ENCODE data around the gene ENPEP. TPM values are rescaled to one million over a fixed set of nuclear protein-coding genes. Genes with fewer than 3 reads are reported as not detected.
A peak's percentile ranks its signal among the peaks of the same experiment; 100 is the strongest.

ENPEP gene
- total and polyA plus RNA-seq, 3 experiments from 2014 or later: not detected

- no peak overlapping the region for H3K27ac Mint-ChIP-seq
- Histone ChIP-seq H3K4me3 (ENCODE audit: low read length) (no peak overlapping the region), H3K36me3 (ENCODE audit: insufficient read depth, low read length) (no peaks in the 10 kb centered on the region), H3K27ac (ENCODE audit: low read depth, low read length) (no peak overlapping the region), H3K4me1 (ENCODE audit: insufficient read depth, low read length) (no peaks in the 10 kb centered on the region), H3K27me3 (ENCODE audit: insufficient read depth, low read length, poor library complexity, severe bottlenecking) (no peaks in the 10 kb centered on the region), H3K9me3 (ENCODE audit: low read length) (no peaks in the 10 kb centered on the region)
- no peak overlapping the region for H3K4me3 Mint-ChIP-seq
- H3K36me3 Mint-ChIP-seq: no peaks in the 10 kb centered on the region
- H3K4me1 Mint-ChIP-seq: no peaks in the 10 kb centered on the region
- POLR2A ChIA-PET: interaction anchor here (0.5 kb wide), 1 partner anchor 39 kb away, joined by 3 read pairs; no protein-coding TSS in a partner anchor
- peaks cover 9 to 28% of the 10 kb centered on the region in 2 donors for H3K27me3 Mint-ChIP-seq
- DNase-seq: no peak
- CTCF ChIA-PET: no interaction called here
- no peaks in the 10 kb centered on the region for H3K9me3 Mint-ChIP-seq
These were observed 11.9 kb downstream of the ENPEP start for GRCh38 chr4:110487873-110488272.

- no peak overlapping the region for H3K27ac ChIP-seq (ENCODE audit: low read depth, low read length)
- H3K27ac Mint-ChIP-seq: no peak overlapping the region
- H3K4me3 Mint-ChIP-seq: no peak overlapping the region
- H3K4me1 ChIP-seq (ENCODE audit: insufficient read depth, low read length): no peaks in the 10 kb centered on the region
- H3K36me3 Mint-ChIP-seq: no peaks in the 10 kb centered on the region
- peaks cover 6 to 30% of the 10 kb centered on the region in 2 donors for H3K27me3 Mint-ChIP-seq
- H3K9me3 ChIP-seq (ENCODE audit: low read length): no peaks in the 10 kb centered on the region
- no peaks in the 10 kb centered on the region for H3K9me3 Mint-ChIP-seq
- no peak for DNase-seq
- H3K27me3 ChIP-seq (ENCODE audit: insufficient read depth, low read length, poor library complexity, severe bottlenecking): peaks cover 4% of the 10 kb centered on the region
- H3K36me3 ChIP-seq (ENCODE audit: insufficient read depth, low read length): no peaks in the 10 kb centered on the region
- POLR2A ChIA-PET: no interaction called here
- CTCF ChIA-PET: no interaction called here
- H3K4me1 Mint-ChIP-seq: no peaks in the 10 kb centered on the region
- no peak overlapping the region for H3K4me3 ChIP-seq (ENCODE audit: low read length)
These were observed 14.1 kb downstream of the ENPEP start for GRCh38 chr4:110489901-110490508.

GRCh38 chr4:110492522-110492921 lies 16.6 kb downstream of the ENPEP start:
- peaks cover 1 to 21% of the 10 kb centered on the region in 2 donors for H3K27me3 Mint-ChIP-seq
- no peak for DNase-seq
- no peaks in the 10 kb centered on the region for H3K36me3 Mint-ChIP-seq
- ChIA-PET POLR2A (no interaction called here), CTCF (no interaction called here)
- H3K9me3 ChIP-seq (ENCODE audit: low read length): no peaks in the 10 kb centered on the region
- no peaks in the 10 kb centered on the region for H3K4me1 ChIP-seq (ENCODE audit: insufficient read depth, low read length)
- peaks cover 4% of the 10 kb centered on the region for H3K27me3 ChIP-seq (ENCODE audit: insufficient read depth, low read length, poor library complexity, severe bottlenecking)
- H3K27ac ChIP-seq (ENCODE audit: low read depth, low read length): no peak overlapping the region
- H3K9me3 Mint-ChIP-seq: no peaks in the 10 kb centered on the region
- no peak overlapping the region for H3K4me3 ChIP-seq (ENCODE audit: low read length)
- no peaks in the 10 kb centered on the region for H3K4me1 Mint-ChIP-seq
- H3K27ac Mint-ChIP-seq: no peak overlapping the region
- no peak overlapping the region for H3K4me3 Mint-ChIP-seq
- H3K36me3 ChIP-seq (ENCODE audit: insufficient read depth, low read length): no peaks in the 10 kb centered on the region

GRCh38 chr4:110493520-110493919 lies 17.6 kb downstream of the ENPEP start:
- CTCF ChIA-PET: no interaction called here
- no peak overlapping the region for H3K4me3 ChIP-seq (ENCODE audit: low read length)
- Mint-ChIP-seq H3K27ac (no peak overlapping the region), H3K36me3 (no peaks in the 10 kb centered on the region), H3K27me3 (peaks cover 3 to 30% of the 10 kb centered on the region in 2 donors), H3K4me1 (no peaks in the 10 kb centered on the region), H3K9me3 (no peaks in the 10 kb centered on the region), H3K4me3 (no peak overlapping the region)
- peaks cover 4% of the 10 kb centered on the region for H3K27me3 ChIP-seq (ENCODE audit: insufficient read depth, low read length, poor library complexity, severe bottlenecking)
- no peaks in the 10 kb centered on the region for H3K9me3 ChIP-seq (ENCODE audit: low read length)
- no peaks in the 10 kb centered on the region for H3K36me3 ChIP-seq (ENCODE audit: insufficient read depth, low read length)
- no peak for DNase-seq
- H3K4me1 ChIP-seq (ENCODE audit: insufficient read depth, low read length): no peaks in the 10 kb centered on the region
- POLR2A ChIA-PET: no interaction called here
- no peak overlapping the region for H3K27ac ChIP-seq (ENCODE audit: low read depth, low read length)

- Histone ChIP-seq H3K9me3 (ENCODE audit: low read length) (no peaks in the 10 kb centered on the region), H3K36me3 (ENCODE audit: insufficient read depth, low read length) (no peaks in the 10 kb centered on the region), H3K4me1 (ENCODE audit: insufficient read depth, low read length) (no peaks in the 10 kb centered on the region), H3K27ac (ENCODE audit: low read depth, low read length) (no peak overlapping the region), H3K4me3 (ENCODE audit: low read length) (no peak overlapping the region), H3K27me3 (ENCODE audit: insufficient read depth, low read length, poor library complexity, severe bottlenecking) (peaks cover 4% of the 10 kb centered on the region)
- Mint-ChIP-seq H3K27ac (no peak overlapping the region), H3K36me3 (no peaks in the 10 kb centered on the region), H3K4me3 (no peak overlapping the region), H3K4me1 (no peaks in the 10 kb centered on the region), H3K27me3 (peaks cover 5 to 34% of the 10 kb centered on the region in 2 donors), H3K9me3 (no peaks in the 10 kb centered on the region)
- ChIA-PET CTCF (no interaction called here), POLR2A (no interaction called here)
- DNase-seq: no peak
These were observed 22.5 kb downstream of the ENPEP start for GRCh38 chr4:110498420-110498819.

GRCh38 chr4:110499126-110499525 lies 23.2 kb downstream of the ENPEP start:
- H3K27ac Mint-ChIP-seq: no peak overlapping the region
- Histone ChIP-seq H3K27me3 (ENCODE audit: insufficient read depth, low read length, poor library complexity, severe bottlenecking) (peaks cover 4% of the 10 kb centered on the region), H3K4me1 (ENCODE audit: insufficient read depth, low read length) (no peaks in the 10 kb centered on the region), H3K27ac (ENCODE audit: low read depth, low read length) (no peak overlapping the region), H3K4me3 (ENCODE audit: low read length) (no peak overlapping the region), H3K9me3 (ENCODE audit: low read length) (no peaks in the 10 kb centered on the region), H3K36me3 (ENCODE audit: insufficient read depth, low read length) (no peaks in the 10 kb centered on the region)
- H3K4me3 Mint-ChIP-seq: no peak overlapping the region
- ChIA-PET POLR2A (no interaction called here), CTCF (no interaction called here)
- no peaks in the 10 kb centered on the region for H3K9me3 Mint-ChIP-seq
- no peaks in the 10 kb centered on the region for H3K4me1 Mint-ChIP-seq
- H3K36me3 Mint-ChIP-seq: no peaks in the 10 kb centered on the region
- H3K27me3 Mint-ChIP-seq: peaks cover 5 to 32% of the 10 kb centered on the region in 2 donors
- DNase-seq: no peak

- ChIA-PET POLR2A (no interaction called here), CTCF (no interaction called here)
- no peaks in the 10 kb centered on the region for H3K9me3 ChIP-seq (ENCODE audit: low read length)
- Mint-ChIP-seq H3K36me3 (no peaks in the 10 kb centered on the region), H3K4me3 (no peak overlapping the region), H3K4me1 (no peaks in the 10 kb centered on the region), H3K27me3 (peaks cover 5 to 22% of the 10 kb centered on the region in 2 donors), H3K9me3 (no peaks in the 10 kb centered on the region), H3K27ac (no peak overlapping the region)
- no peaks in the 10 kb centered on the region for H3K4me1 ChIP-seq (ENCODE audit: insufficient read depth, low read length)
- no peaks in the 10 kb centered on the region for H3K36me3 ChIP-seq (ENCODE audit: insufficient read depth, low read length)
- no peaks in the 10 kb centered on the region for H3K27me3 ChIP-seq (ENCODE audit: insufficient read depth, low read length, poor library complexity, severe bottlenecking)
- DNase-seq: no peak
- H3K27ac ChIP-seq (ENCODE audit: low read depth, low read length): no peak overlapping the region
- H3K4me3 ChIP-seq (ENCODE audit: low read length): no peak overlapping the region
These were observed 25.9 kb downstream of the ENPEP start for GRCh38 chr4:110501826-110502225.

- H3K4me1 ChIP-seq (ENCODE audit: insufficient read depth, low read length): no peaks in the 10 kb centered on the region
These were observed 27.5 kb downstream of the ENPEP start for GRCh38 chr4:110503270-110504083.

More at GRCh38 chr4:110503270-110504083, 27.5 kb downstream of the ENPEP start:
- H3K27me3 Mint-ChIP-seq: peaks cover 4 to 14% of the 10 kb centered on the region in 2 donors
- Histone ChIP-seq H3K9me3 (ENCODE audit: low read length) (no peaks in the 10 kb centered on the region), H3K27ac (ENCODE audit: low read depth, low read length) (no peak overlapping the region), H3K36me3 (ENCODE audit: insufficient read depth, low read length) (no peaks in the 10 kb centered on the region), H3K4me3 (ENCODE audit: low read length) (no peak overlapping the region), H3K27me3 (ENCODE audit: insufficient read depth, low read length, poor library complexity, severe bottlenecking) (no peaks in the 10 kb centered on the region)
- no peaks in the 10 kb centered on the region for H3K9me3 Mint-ChIP-seq
- DNase-seq: no peak
- H3K4me1 Mint-ChIP-seq: no peaks in the 10 kb centered on the region
- H3K36me3 Mint-ChIP-seq: no peaks in the 10 kb centered on the region
- H3K4me3 Mint-ChIP-seq: no peak overlapping the region
- H3K27ac Mint-ChIP-seq: peak overlapping the region in 1 of 8 donors; percentile 15
- CTCF ChIA-PET: interaction anchor here (1.3 kb wide), 1 partner anchor 505 kb away, joined by 3 read pairs; no protein-coding TSS in a partner anchor
- POLR2A ChIA-PET: no interaction called here
